Lower lobe of right lung (tissue), 2 donors: Measurements from ENCODE around the gene PCA3. TPM values are rescaled to one million over a fixed set of nuclear protein-coding genes. Genes with fewer than 3 reads are reported as not detected.

Experiments
- ATAC-seq, 2 donors: fragments of 200-7000 bp; cut with Tn5 transposase; one replicate each; pipeline ENCODE4 v1.9.1; 2020 to 2022; ENCODE audit warnings: mild to moderate bottlenecking in 2 of 2, moderate library complexity in 2 of 2
- DNase-seq: peaks from one replicate; pipeline ENCODE4 v3.0.0-alpha.2; 2020
- H3K27ac ChIP-seq: fragments of 200-600 bp; one replicate; pipeline ENCODE4 v1.8.0; 2022
- H3K27me3 ChIP-seq: fragments of 200-600 bp; one replicate; pipeline ENCODE4 v1.8.0; 2022; ENCODE audit warnings: low read depth
- H3K36me3 ChIP-seq: fragments of 200-600 bp; one replicate; pipeline ENCODE4 v1.8.0; 2022; ENCODE audit warnings: mild to moderate bottlenecking
- H3K4me1 ChIP-seq: fragments of 200-600 bp; one replicate; pipeline ENCODE4 v1.8.0; 2022
- H3K4me3 ChIP-seq: fragments of 200-600 bp; one replicate; pipeline ENCODE4 v1.8.0; 2022; ENCODE audit warnings: mild to moderate bottlenecking
- H3K9me3 ChIP-seq: fragments of 200-600 bp; one replicate; pipeline ENCODE4 v1.8.0; 2022
- CTCF ChIP-seq: fragments of 200-600 bp; IDR thresholded peaks from one replicate; pipeline ENCODE4 v1.8.0; 2022; ENCODE audit warnings: antibody characterized with exemption, mild to moderate bottlenecking
- intact Hi-C: fragments of 100-400 bp; cut with DNase I; formaldehyde crosslinking; loops from one replicate; pipeline ENCODE4 v1.11.0; 2022
- total RNA-seq: library from RNA; stranded (reverse); fragmentation: NEBNext Ultra II Directional; extraction: Animal tissue kit (Norgen Biotek cat#: 25700); gene quantifications from one replicate; pipeline ENCODE4 v1.2.1, GENCODE V29; 2021
- donor health status: DM: no; HTN: yes; CAD: no; lungs with severe emphysema.

The PCA3 gene
- total RNA-seq, 1 donor from 2014 or later, result not detected

DNA sequence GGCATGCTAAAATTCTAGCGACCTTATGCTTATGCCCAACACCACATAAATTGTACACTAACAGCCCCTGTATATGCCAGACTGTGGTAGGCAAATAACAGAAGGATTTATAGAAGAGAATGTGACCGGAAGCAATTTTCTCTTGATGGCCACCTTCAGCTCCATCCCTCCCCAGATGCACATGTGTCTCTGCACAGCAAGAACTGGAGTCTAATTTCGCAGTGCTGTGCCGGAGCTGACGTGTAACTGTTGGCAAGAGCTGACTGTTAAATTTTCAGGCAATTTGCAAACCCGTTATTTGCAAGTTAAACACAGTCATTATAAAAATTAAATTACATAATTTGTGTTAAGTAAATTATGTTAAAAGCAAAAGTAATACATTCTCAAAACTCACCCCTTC, 48.4 kb downstream of the PCA3 start:
- no peak overlapping the region for H3K4me3 ChIP-seq
- no peak for ATAC-seq
- H3K27ac ChIP-seq, result no peak overlapping the region
- peaks cover 8% of the 10 kb centered on the region for H3K27me3 ChIP-seq
- no peaks in the 10 kb centered on the region for H3K4me1 ChIP-seq
- TF ChIP-seq CTCF, result no peak
- no peaks in the 10 kb centered on the region for H3K9me3 ChIP-seq
- no peaks in the 10 kb centered on the region for H3K36me3 ChIP-seq
- DNase-seq, result no peak
- intact Hi-C loops, result loop anchor here (10.0 kb wide), 1 partner anchor 342 kb away; no protein-coding TSS in a partner anchor

- Histone ChIP-seq H3K27me3 (no peaks in the 10 kb centered on the region), H3K4me3 (no peak overlapping the region), H3K4me1 (no peaks in the 10 kb centered on the region), H3K27ac (no peak overlapping the region), H3K9me3 (no peaks in the 10 kb centered on the region), H3K36me3 (no peaks in the 10 kb centered on the region)
- no peak for TF ChIP-seq CTCF
- ATAC-seq (no peak), DNase-seq (no peak)
- intact Hi-C loops, result loop anchor here (10.0 kb wide), 1 partner anchor 337 kb away; no protein-coding TSS in a partner anchor
Measured at GRCh38 chr9:76817489-76817888, 53.3 kb downstream of the PCA3 start.

DNA sequence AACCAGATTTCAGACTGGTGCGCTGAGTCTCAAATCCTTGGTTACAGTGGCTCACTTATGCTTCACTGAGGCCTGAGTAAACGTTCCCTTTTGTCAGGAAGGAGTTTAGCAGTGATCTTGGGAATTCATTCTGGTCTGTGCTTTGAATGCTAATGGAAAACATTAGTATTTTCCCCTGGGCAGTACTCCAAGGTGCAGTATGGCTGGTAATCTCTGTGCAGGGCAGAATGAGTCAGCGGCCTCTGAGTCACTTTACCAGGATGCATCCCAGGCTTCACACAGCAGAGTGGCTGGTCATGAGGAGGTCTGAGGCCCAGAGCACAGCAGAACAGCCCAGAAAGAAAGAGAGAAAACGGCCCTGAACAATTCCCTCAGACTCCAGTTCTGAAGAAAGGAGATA, 54.0 kb downstream of the PCA3 start:
- Histone ChIP-seq H3K27me3 (no peaks in the 10 kb centered on the region), H3K4me1 (no peaks in the 10 kb centered on the region), H3K36me3 (no peaks in the 10 kb centered on the region), H3K4me3 (no peak overlapping the region), H3K9me3 (no peaks in the 10 kb centered on the region), H3K27ac (no peak overlapping the region)
- intact Hi-C loops, result loop anchor here (10.0 kb wide), 1 partner anchor 337 kb away; no protein-coding TSS in a partner anchor
- ATAC-seq (peak; percentile 67 to 76), DNase-seq (no peak)
- TF ChIP-seq CTCF, result no peak

GRCh38 chr9:76820431-76820830, 56.2 kb downstream of the PCA3 start:
- H3K4me3 ChIP-seq, result no peak overlapping the region
- intact Hi-C loops, result no loop called here
- no peak for TF ChIP-seq CTCF
- no peak for DNase-seq
- H3K9me3 ChIP-seq, result no peaks in the 10 kb centered on the region
- no peaks in the 10 kb centered on the region for H3K4me1 ChIP-seq
- no peaks in the 10 kb centered on the region for H3K36me3 ChIP-seq
- H3K27ac ChIP-seq, result no peak overlapping the region
- no peak for ATAC-seq
- H3K27me3 ChIP-seq, result no peaks in the 10 kb centered on the region

DNA sequence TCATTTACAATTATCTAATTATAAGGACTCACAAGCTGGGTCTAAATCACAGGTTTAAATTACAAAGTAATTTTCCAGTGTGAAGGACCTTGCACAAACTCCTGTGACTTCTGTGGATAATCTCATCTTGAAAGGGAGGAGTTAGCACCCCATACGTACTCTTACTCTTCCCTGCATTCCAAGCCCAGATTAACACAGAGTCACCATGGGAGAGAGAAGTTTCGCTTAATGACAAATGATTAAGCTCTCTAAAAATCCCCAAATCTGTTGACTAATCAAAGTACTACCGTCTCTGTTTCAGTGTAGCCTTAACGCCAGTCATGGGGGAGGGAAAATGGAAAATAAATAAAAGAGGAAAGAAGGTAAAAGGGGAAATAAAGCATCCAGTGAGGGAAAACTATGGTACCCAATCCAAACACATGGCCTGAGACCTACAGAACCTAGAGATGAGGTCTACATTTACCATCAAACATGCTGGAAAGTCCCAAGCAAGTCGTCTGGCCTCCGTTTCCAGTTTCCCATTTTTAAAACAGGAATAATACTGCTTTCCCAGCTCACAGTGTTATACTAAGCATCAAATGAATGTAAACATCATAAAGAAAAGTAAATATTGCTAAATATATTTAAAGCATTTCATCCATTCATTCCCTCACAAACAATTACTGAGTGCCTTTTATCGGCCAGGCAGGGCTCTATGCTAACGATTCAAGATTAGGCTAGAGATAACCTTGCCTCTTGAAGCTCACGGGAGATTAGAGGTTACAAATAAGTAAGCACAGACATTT, 63.2 kb downstream of the PCA3 start:
- H3K9me3 ChIP-seq, result no peaks in the 10 kb centered on the region
- no peaks in the 10 kb centered on the region for H3K27me3 ChIP-seq
- ATAC-seq, result no peak
- no peaks in the 10 kb centered on the region for H3K4me1 ChIP-seq
- intact Hi-C loops, result no loop called here
- no peak overlapping the region for H3K4me3 ChIP-seq
- no peak for DNase-seq
- H3K36me3 ChIP-seq, result no peaks in the 10 kb centered on the region
- H3K27ac ChIP-seq, result no peak overlapping the region
- TF ChIP-seq CTCF, result no peak
